CD4-positive, alpha-beta T cell treated with Interleukin-4 for 1 hour (primary cell): ENCODE measurements around the gene UMPS.

Source experiments
- DNase-seq, 2 donors: peaks; one replicate each; pipeline ENCODE4 v3.0.0-alpha.2; 2020 to 2022

Gene UMPS

GRCh38 chr3:124764746-124765145 is 34.5 kb downstream of the UMPS start:
- DNase-seq: no peak

- no peak for DNase-seq
Observed at GRCh38 chr3:124765197-124765840, 35.1 kb downstream of the UMPS start.

- no peak for DNase-seq
Observed at GRCh38 chr3:124766113-124767095, 36.2 kb downstream of the UMPS start.

GRCh38 chr3:124767264-124767663 is 37.0 kb downstream of the UMPS start:
- DNase-seq: no peak

GRCh38 chr3:124767691-124768090 is 37.4 kb downstream of the UMPS start:
- no peak for DNase-seq

GRCh38 chr3:124768812-124769211 is 38.6 kb downstream of the UMPS start:
- DNase-seq: no peak

GRCh38 chr3:124769462-124769861 is 39.2 kb downstream of the UMPS start:
- no peak for DNase-seq

GRCh38 chr3:124770336-124771082 is 40.3 kb downstream of the UMPS start:
- no peak for DNase-seq

- DNase-seq: no peak
Observed at GRCh38 chr3:124771083-124771445, 40.8 kb downstream of the UMPS start.

- no peak for DNase-seq
Observed at GRCh38 chr3:124772081-124772831, 42.0 kb downstream of the UMPS start.

GRCh38 chr3:124773351-124774326 is 43.4 kb downstream of the UMPS start:
- DNase-seq: no peak

- no peak for DNase-seq
Observed at GRCh38 chr3:124774327-124774718, 44.1 kb downstream of the UMPS start.

GRCh38 chr3:124774841-124775402 is 44.7 kb downstream of the UMPS start:
- DNase-seq: no peak

- no peak for DNase-seq
Observed at GRCh38 chr3:124775877-124776276, 45.6 kb downstream of the UMPS start.

GRCh38 chr3:124776856-124777255 is 46.6 kb downstream of the UMPS start:
- DNase-seq: no peak

GRCh38 chr3:124777762-124778470 is 47.7 kb downstream of the UMPS start:
- no peak for DNase-seq

GRCh38 chr3:124779116-124779515 is 48.9 kb downstream of the UMPS start:
- DNase-seq: no peak

GRCh38 chr3:124779751-124780191 is 49.5 kb downstream of the UMPS start:
- no peak for DNase-seq

GRCh38 chr3:124780356-124780755 is 50.1 kb downstream of the UMPS start:
- no peak for DNase-seq

- no peak for DNase-seq
Observed at GRCh38 chr3:124780761-124781475, 50.7 kb downstream of the UMPS start.
